ENCODE results near the gene UTP15.

GRCh38 chr5:73606206-73606753 lies 40.7 kb downstream of the UTP15 start:
- TF ChIP-seq CTCF (conservative IDR thresholded peaks at IDR 0.05; ENCODE audit: low read depth in 2 of 2) (no peak), EZH2 (IDR thresholded peaks at IDR 0.05; ENCODE audit: low read depth, unreplicated experiment) (no peak), EZH2phosphoT487 (IDR thresholded peaks at IDR 0.05; ENCODE audit: unreplicated experiment) (no peak), CREB1 (CRISPR knock-in tag; IDR thresholded peaks at IDR 0.05; ENCODE audit: low read depth) (no peak), POLR2AphosphoS5 (IDR thresholded peaks at IDR 0.05; ENCODE audit: low read depth) (no peak), JUNB (IDR thresholded peaks at IDR 0.05; ENCODE audit: unreplicated experiment) (no peak), NANOG (IDR thresholded peaks at IDR 0.05; ENCODE audit: borderline replicate concordance) (no peak)

All from GM23338 (cell line).